ENCODE measurements around the gene OOSP1. TPM values are rescaled to one million over a fixed set of nuclear protein-coding genes. Genes with fewer than 3 reads are reported as not detected.
"Not testable (repeated sequence)": the region's sequence is repeated elsewhere in the genome, so short reads cannot be mapped to it uniquely, and the experiment has no call there.

The OOSP1 gene
- total RNA-seq, 4 donors from 2014 or later, result not detected

DNA sequence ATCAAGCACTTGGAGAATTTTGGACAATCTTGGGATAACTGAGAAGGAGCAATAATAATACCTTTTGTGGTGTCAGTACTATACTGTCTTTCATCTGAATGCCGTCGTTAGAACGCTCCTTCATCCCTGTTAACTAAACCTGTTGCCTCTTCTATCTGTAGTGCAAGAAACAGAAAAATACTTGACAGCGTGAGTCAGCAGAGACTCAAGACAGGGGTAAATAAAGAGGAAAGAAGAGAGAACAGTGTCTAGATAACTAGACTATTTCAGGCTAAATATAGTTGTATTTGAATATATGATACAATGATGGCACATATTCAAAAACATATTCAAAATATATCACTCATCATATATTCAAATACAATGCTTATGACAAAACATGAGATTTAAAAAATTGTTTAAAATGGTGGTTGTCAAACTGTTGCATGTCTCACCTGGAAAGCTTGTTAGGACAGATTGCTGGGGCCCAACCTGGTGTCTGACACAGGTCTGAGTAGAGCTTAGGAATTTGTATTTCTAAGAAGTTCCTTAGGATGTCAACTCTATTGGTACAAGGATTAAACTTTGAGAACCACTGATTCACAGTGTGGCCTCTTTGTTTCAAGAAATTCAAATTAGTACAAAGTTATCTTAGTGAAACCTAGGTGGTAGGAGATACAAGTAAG lies 43.0 kb downstream of the OOSP1 start:
- H3K4me3 ChIP-seq (ENCODE audit: low read depth, poor library complexity, severe bottlenecking), result no peak overlapping the region
- DNase-seq (ENCODE audit: low spot score in 2 of 2), result no peak
- WGBS, 2 donors, result 95 to 97% methylated on average over 4 of the region's 4 CpGs
- intact Hi-C loops (cut with DNase I; ENCODE audit: low total_unique reads), result no loop called here
- TF ChIP-seq POLR2A (IDR thresholded peaks at IDR 0.05), result no peak
- TF ChIP-seq, protein P1, sequence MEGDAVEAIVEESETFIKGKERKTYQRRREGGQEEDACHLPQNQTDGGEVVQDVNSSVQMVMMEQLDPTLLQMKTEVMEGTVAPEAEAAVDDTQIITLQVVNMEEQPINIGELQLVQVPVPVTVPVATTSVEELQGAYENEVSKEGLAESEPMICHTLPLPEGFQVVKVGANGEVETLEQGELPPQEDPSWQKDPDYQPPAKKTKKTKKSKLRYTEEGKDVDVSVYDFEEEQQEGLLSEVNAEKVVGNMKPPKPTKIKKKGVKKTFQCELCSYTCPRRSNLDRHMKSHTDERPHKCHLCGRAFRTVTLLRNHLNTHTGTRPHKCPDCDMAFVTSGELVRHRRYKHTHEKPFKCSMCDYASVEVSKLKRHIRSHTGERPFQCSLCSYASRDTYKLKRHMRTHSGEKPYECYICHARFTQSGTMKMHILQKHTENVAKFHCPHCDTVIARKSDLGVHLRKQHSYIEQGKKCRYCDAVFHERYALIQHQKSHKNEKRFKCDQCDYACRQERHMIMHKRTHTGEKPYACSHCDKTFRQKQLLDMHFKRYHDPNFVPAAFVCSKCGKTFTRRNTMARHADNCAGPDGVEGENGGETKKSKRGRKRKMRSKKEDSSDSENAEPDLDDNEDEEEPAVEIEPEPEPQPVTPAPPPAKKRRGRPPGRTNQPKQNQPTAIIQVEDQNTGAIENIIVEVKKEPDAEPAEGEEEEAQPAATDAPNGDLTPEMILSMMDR (IDR thresholded peaks at IDR 0.05), result no peak

DNA sequence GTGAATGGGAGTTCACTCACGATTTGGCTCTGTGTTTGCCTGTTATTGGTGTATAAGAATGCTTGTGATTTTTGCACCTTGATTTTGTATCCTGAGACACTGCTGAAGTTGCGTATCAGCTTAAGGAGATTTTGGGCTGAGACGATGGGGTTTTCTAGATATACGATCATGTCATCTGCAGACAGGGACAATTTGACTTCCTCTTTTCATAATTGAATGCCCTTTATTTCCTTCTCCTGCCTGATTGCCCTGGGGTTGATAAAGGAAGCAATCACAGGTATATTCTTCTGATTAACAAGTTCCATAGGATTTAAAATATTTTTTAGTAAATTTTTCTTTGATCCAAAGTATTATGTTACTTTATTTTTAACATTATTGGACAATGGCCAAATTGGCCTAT lies 43.8 kb downstream of the OOSP1 start:
- DNase-seq (ENCODE audit: low spot score in 2 of 2); H3K4me3 ChIP-seq (ENCODE audit: low read depth, poor library complexity, severe bottlenecking); intact Hi-C loops (cut with DNase I; ENCODE audit: low total_unique reads): not testable (repeated sequence)
- WGBS, 2 donors, result 58 to 59% methylated on average over 4 of the region's 4 CpGs

- intact Hi-C loops (cut with DNase I; ENCODE audit: low total_unique reads), result no loop called here
- H3K4me3 ChIP-seq (ENCODE audit: low read depth, poor library complexity, severe bottlenecking), result no peak overlapping the region
- TF ChIP-seq POLR2A (IDR thresholded peaks at IDR 0.05), result no peak
- TF ChIP-seq, protein P1 (IDR thresholded peaks at IDR 0.05), result no peak
- WGBS, 2 donors, result 81% methylated on average over 1 of the region's 1 CpG
- no peak for DNase-seq (ENCODE audit: low spot score in 2 of 2)
Observed at GRCh38 chr11:59983212-59983611, 45.0 kb downstream of the OOSP1 start.

DNA sequence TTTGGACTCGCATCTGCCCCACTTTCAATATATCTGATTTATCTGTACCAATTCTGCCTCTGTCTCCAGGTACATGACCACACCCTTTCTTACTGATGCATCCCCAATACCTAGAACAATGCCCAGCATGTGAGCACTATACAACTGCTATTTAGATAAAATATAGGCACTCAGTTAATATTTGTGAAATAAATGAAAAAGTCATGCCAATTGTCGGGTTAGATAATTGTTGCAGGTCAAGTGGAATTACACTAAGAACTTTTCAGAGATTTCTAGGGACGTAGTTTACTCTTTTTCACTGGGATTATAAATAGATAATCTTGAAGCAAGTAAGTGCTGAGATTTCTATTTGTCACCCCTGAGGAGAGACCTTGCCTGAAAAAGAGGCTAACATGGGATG lies 46.1 kb downstream of the OOSP1 start:
- no peak for DNase-seq (ENCODE audit: low spot score in 2 of 2)
- 89 to 90% methylated on average over 3 of the region's 3 CpGs for WGBS, 2 donors
- intact Hi-C loops (cut with DNase I; ENCODE audit: low total_unique reads), result no loop called here
- H3K4me3 ChIP-seq (ENCODE audit: low read depth, poor library complexity, severe bottlenecking), result no peak overlapping the region
- TF ChIP-seq, protein P1 (IDR thresholded peaks at IDR 0.05), result no peak
- no peak for TF ChIP-seq POLR2A (IDR thresholded peaks at IDR 0.05)

DNA sequence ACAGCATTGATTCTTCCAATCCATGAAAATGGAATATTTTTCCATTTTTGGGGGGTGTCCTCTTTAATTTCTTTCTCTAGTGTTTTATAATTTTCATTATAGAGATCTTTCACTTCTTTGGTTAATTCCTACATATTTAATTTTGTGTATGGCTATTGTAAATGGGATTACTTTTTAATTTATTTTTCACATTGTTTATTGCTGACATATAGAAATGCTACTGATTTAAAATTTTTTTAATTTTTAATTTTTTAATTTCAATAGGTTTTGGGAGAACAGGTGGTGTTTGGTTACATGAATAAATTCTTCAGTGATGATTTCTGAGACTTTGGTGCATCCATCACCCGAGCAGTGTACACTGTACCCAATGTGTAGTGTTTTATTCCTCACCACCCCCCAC lies 52.2 kb downstream of the OOSP1 start:
- no peak for DNase-seq (ENCODE audit: low spot score in 2 of 2)
- WGBS, 2 donors, result 69 to 76% methylated on average over 1 of the region's 1 CpG
- TF ChIP-seq POLR2A (IDR thresholded peaks at IDR 0.05), result no peak
- TF ChIP-seq, protein P1 (IDR thresholded peaks at IDR 0.05), result no peak
- no peak overlapping the region for H3K4me3 ChIP-seq (ENCODE audit: low read depth, poor library complexity, severe bottlenecking)
- intact Hi-C loops (cut with DNase I; ENCODE audit: low total_unique reads), result no loop called here

DNA sequence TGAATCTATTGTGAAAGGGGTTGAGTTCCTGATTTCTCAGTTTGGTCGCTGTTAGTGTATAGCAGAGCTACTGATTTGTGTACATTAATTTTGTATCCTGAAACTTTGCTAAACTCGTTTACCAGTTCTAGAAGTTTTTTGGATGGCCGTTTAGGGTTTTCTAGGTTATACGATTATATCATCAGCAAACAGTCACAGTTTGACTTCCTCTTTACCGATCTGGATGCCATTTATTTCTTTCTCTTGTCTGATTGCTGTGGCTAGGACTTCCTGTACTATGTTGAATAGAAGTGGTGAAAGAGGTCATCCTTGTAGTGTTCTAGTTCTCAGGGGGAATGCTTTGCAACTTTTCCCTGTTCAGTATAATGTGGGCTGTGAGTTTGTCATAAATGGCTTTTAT lies 54.2 kb downstream of the OOSP1 start:
- 66 to 67% methylated on average over 5 of the region's 5 CpGs for WGBS, 2 donors
- TF ChIP-seq, protein P1 (IDR thresholded peaks at IDR 0.05), result no peak
- no peak for TF ChIP-seq POLR2A (IDR thresholded peaks at IDR 0.05)
- H3K4me3 ChIP-seq (ENCODE audit: low read depth, poor library complexity, severe bottlenecking), result no peak overlapping the region
- intact Hi-C loops (cut with DNase I; ENCODE audit: low total_unique reads), result no loop called here
- no peak for DNase-seq (ENCODE audit: low spot score in 2 of 2)
